ENCODE data around the gene ARHGAP4. TPM values are rescaled to one million over a fixed set of nuclear protein-coding genes. Genes with fewer than 3 reads are reported as not detected.

Gene ARHGAP4
- total and polyA plus RNA-seq, 2 donors (not counting 3 experiments of a cell fraction or from before 2014, with no cell fraction given): 20.9 to 33.3 TPM

DNA sequence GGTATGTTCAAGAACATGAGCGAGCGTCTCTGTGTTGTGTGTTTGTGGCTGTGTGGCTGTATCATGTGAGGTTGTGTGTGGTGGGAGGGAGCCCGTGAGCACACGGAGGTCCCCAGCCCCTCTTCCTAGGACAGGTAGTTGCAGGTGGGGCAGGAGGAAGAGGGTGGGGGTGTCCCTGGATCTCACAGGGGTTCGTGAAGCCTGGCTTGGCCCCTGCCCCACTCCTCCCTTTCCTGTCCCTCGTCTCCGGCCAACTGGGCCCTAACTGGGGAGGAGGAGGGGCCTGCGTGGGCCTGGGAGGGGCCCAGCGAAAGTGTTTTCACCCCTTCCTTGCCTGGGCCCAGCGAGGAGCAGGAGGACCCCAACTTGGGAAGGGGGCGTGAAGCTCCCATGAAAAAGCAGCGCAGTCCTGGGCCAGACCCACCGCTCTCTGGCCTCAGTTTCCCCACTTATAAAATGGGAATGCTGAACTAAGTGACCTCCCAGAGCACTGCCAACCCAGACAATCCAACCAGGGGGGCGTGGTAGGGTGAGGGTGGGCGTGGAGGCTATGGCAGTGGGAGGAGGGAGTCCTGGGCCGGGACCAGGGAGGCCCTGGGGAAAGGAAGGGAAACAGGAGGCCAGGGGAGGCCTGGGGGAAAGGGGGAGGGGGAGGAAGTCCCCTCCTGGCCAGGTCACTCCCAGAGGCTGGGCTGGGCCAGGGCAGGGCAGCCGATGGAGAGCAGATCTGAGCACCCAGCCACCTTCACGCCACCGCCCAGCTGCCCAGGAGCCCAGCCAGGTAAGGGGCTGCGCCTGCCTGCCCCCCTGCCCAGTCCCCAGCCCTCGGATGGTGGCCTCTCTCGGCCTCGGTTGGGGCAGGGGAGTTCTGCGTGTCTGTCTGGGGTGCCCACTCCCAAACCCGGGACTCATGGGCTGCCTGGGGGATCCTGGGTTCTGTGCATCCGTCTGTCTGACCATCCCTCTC is 21.8 kb downstream of the ARHGAP4 start, which contains the start of gene AVPR2:
AVPR2 (plus strand) TSS at position 683 of the 967 bp plus-strand sequence. CDS start 473 bp downstream, outside the sequence.
- intact Hi-C loops (cut with micrococcal nuclease) (no loop called here), dilution Hi-C loops (cut with MboI; ENCODE audit: extremely low pct_ligation_motif_present, low sequenced_read_pairs) (no loop called here)
- POLR2A ChIA-PET: no interaction called here
- FAIRE-seq (no peak), DNase-seq (ENCODE audit: low read depth, low spot score) (no peak)
- Histone ChIP-seq H3K4me1 (ENCODE audit: control insufficient read depth, extremely low read depth, insufficient read depth, low read length) (no peaks in the 10 kb centered on the region), H3K27me3 (ENCODE audit: control insufficient read depth in 2 of 2, insufficient read depth in 2 of 2, low read length in 2 of 2) (no peaks in the 10 kb centered on the region), H3K9ac (replicated peaks; ENCODE audit: extremely low read depth, insufficient read depth, low read length) (no peak within 1 kb of the TSS), H3K79me2 (ENCODE audit: control insufficient read depth, insufficient read depth, low read length) (no peaks in the 10 kb centered on the region), H3K36me3 (ENCODE audit: control insufficient read depth in 2 of 2, extremely low read depth in 1 of 2, insufficient read depth in 2 of 2, low read length in 2 of 2) (no peaks in the 10 kb centered on the region), H3K9me1 (replicated peaks; ENCODE audit: control insufficient read depth, extremely low read depth, insufficient read depth, low read length) (no peaks in the 10 kb centered on the region), H2AFZ (ENCODE audit: low read depth, low read length) (no peak within 1 kb of the TSS), H3K27ac (ENCODE audit: insufficient read depth, low read depth, low read length) (no peak within 1 kb of the TSS), H3K4me2 (ENCODE audit: insufficient read depth, low read length) (no peak within 1 kb of the TSS), H3K4me3 (replicated peaks in 1 of 3; ENCODE audit: insufficient read depth in 1 of 3, low read depth in 1 of 3, low read length in 3 of 3) (no peak within 1 kb of the TSS), H3K9me3 (replicated peaks; ENCODE audit: control insufficient read depth, insufficient read depth, low read length) (no peaks in the 10 kb centered on the region), H4K20me1 (replicated peaks; ENCODE audit: control insufficient read depth, extremely low read depth, insufficient read depth, low read length) (no peaks in the 10 kb centered on the region)
- TF ChIP-seq POLR2A (IDR thresholded peaks at IDR 0.05; ENCODE audit: low read depth, low read length) (no peak), JUN (IDR thresholded peaks at IDR 0.05; ENCODE audit: borderline replicate concordance, insufficient read depth, insufficient read length, low read depth) (no peak), POLR2AphosphoS5 (IDR thresholded peaks at IDR 0.05; ENCODE audit: insufficient read depth, low read depth, low read length) (no peak), GATA2 (IDR thresholded peaks at IDR 0.05; ENCODE audit: insufficient read depth, insufficient read length, low read depth, low read length) (no peak), EZH2 (IDR thresholded peaks at IDR 0.05; ENCODE audit: borderline replicate concordance, low read depth, low read length, severe bottlenecking) (no peak), MYC (IDR thresholded peaks at IDR 0.05; ENCODE audit: low read depth, low read length) (no peak), FOS (IDR thresholded peaks at IDR 0.05; ENCODE audit: borderline replicate concordance, insufficient read depth, low read length) (no peak)
- TF ChIP-seq, protein P1, sequence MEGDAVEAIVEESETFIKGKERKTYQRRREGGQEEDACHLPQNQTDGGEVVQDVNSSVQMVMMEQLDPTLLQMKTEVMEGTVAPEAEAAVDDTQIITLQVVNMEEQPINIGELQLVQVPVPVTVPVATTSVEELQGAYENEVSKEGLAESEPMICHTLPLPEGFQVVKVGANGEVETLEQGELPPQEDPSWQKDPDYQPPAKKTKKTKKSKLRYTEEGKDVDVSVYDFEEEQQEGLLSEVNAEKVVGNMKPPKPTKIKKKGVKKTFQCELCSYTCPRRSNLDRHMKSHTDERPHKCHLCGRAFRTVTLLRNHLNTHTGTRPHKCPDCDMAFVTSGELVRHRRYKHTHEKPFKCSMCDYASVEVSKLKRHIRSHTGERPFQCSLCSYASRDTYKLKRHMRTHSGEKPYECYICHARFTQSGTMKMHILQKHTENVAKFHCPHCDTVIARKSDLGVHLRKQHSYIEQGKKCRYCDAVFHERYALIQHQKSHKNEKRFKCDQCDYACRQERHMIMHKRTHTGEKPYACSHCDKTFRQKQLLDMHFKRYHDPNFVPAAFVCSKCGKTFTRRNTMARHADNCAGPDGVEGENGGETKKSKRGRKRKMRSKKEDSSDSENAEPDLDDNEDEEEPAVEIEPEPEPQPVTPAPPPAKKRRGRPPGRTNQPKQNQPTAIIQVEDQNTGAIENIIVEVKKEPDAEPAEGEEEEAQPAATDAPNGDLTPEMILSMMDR (IDR thresholded peaks at IDR 0.05; ENCODE audit: extremely low read depth in 1 of 2, insufficient read depth in 1 of 2, low read depth in 1 of 2, low read length in 2 of 2): no peak
- TF ChIP-seq, protein P2, sequence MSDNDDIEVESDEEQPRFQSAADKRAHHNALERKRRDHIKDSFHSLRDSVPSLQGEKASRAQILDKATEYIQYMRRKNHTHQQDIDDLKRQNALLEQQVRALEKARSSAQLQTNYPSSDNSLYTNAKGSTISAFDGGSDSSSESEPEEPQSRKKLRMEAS (IDR thresholded peaks at IDR 0.05; ENCODE audit: insufficient read depth, insufficient read length): no peak
- CTCF ChIA-PET: no interaction called here
- BruUV-seq (replicated peaks): no TSS peak

Measured in endothelial cell of umbilical vein (primary cell).